HepG2 (cell line): Measurements from ENCODE around the gene EIF4E. TPM values are rescaled to one million over a fixed set of nuclear protein-coding genes. Genes with fewer than 3 reads are reported as not detected.

Experiments used
- AKNA ChIP-seq: sonication (generic); formaldehyde crosslinking; IDR thresholded peaks from 2 replicates; pipeline ENCODE4 v1.4.0; 2020; ENCODE audit warnings: missing genetic modification reagents, borderline replicate concordance
- ATF7 ChIP-seq, 2 experiments: fragments of 450-650 bp in 1 of 2; sonication (generic) in 1 of 2; formaldehyde crosslinking in 1 of 2; IDR thresholded peaks; 2 replicates each; pipeline versions ENCODE4 v1.4.0 to v1.6.1; 2016 to 2020; ENCODE audit warnings: antibody characterized with exemption in 1 of 2, mild to moderate bottlenecking in 1 of 2, missing genetic modification reagents in 1 of 2
- BCL3 ChIP-seq: sonication (generic); formaldehyde crosslinking; IDR thresholded peaks from 2 replicates; pipeline ENCODE4 v1.5.1; 2020; ENCODE audit warnings: mild to moderate bottlenecking, missing genetic modification reagents, moderate library complexity
- ELF1 ChIP-seq: sonication (generic); formaldehyde crosslinking; IDR thresholded peaks from 2 replicates; pipeline ENCODE4 v1.4.0; 2020; ENCODE audit warnings: missing genetic modification reagents
- JARID2 ChIP-seq: sonication (generic); formaldehyde crosslinking; IDR thresholded peaks from 2 replicates; pipeline ENCODE4 v1.8.1; 2023; ENCODE audit warnings: missing genetic modification reagents, inconsistent platforms; ENCODE audit not compliant: insufficient replicate concordance
- KAT8 ChIP-seq: IDR thresholded peaks from 2 replicates; pipeline ENCODE4 v1.6.1; 2016; ENCODE audit warnings: missing genetic modification reagents, missing compliant biosample characterization
- KIAA2018 ChIP-seq: sonication (generic); formaldehyde crosslinking; IDR thresholded peaks from 2 replicates; pipeline ENCODE4 v1.5.0; 2020; ENCODE audit warnings: mild to moderate bottlenecking, missing genetic modification reagents, borderline replicate concordance
- MATR3 ChIP-seq: sonication (generic); formaldehyde crosslinking; IDR thresholded peaks from 2 replicates; pipeline ENCODE4 v1.4.0; 2020; ENCODE audit warnings: missing genetic modification reagents
- MEIS1 ChIP-seq: sonication (generic); formaldehyde crosslinking; IDR thresholded peaks from 2 replicates; pipeline ENCODE4 v1.9.0; 2021; ENCODE audit warnings: mild to moderate bottlenecking, missing genetic modification reagents, moderate library complexity, borderline replicate concordance
- YEATS4 ChIP-seq: sonication (generic); formaldehyde crosslinking; IDR thresholded peaks from 2 replicates; pipeline ENCODE4 v1.4.0; 2020; ENCODE audit warnings: missing genetic modification reagents, borderline replicate concordance
- ZKSCAN5 ChIP-seq: sonication (generic); formaldehyde crosslinking; IDR thresholded peaks from 2 replicates; pipeline ENCODE4 v1.5.1; 2020; ENCODE audit warnings: mild to moderate bottlenecking, missing genetic modification reagents
- ZMYM2 ChIP-seq: sonication (generic); formaldehyde crosslinking; IDR thresholded peaks from 2 replicates; pipeline ENCODE4 v1.8.0; 2022; ENCODE audit warnings: mild to moderate bottlenecking, missing genetic modification reagents
- ZNF207 ChIP-seq: fragments of 450-650 bp; IDR thresholded peaks from 2 replicates; pipeline ENCODE4 v1.6.1; 2016; ENCODE audit warnings: antibody characterized with exemption, borderline replicate concordance
- polyA plus RNA-seq, 8 experiments: library from polyadenylated mRNA; depleted of rRNA in 3 of 8; stranded (reverse) in 7 of 8; unstranded in 1 of 8; fragments of >200 nt; fragmentation: Illumina TruSeq in 4 of 8; extraction: Trizol in 4 of 8; gene quantifications; 2 replicates each; pipeline versions ENCODE4 v1.2.1 to v1.2.3, GENCODE V29; 2011 to 2016; ENCODE audit warnings: low read depth in 4 of 8, missing spikeins in 1 of 8, mixed read lengths in 1 of 8; ENCODE audit not compliant: insufficient read depth in 1 of 8
- total RNA-seq, 5 experiments: library from RNA; depleted of rRNA; stranded (reverse); fragments of >200 nt; fragmentation: Illumina TruSeq; extraction: Trizol; gene quantifications; 2 replicates each; pipeline ENCODE4 v1.2.3, GENCODE V29; 2016; ENCODE audit warnings: low read depth in 1 of 5

EIF4E gene
- total and polyA plus RNA-seq, 2 of the 13 experiments (the other 11 are each of a cell fraction or from before 2014, with no cell fraction given) = 50.8 to 194 TPM

- no peak for TF ChIP-seq KIAA2018
- no peak for TF ChIP-seq MATR3 (CRISPR knock-in tag)
- TF ChIP-seq ELF1 (CRISPR knock-in tag) = no peak
- no peak for TF ChIP-seq ZMYM2 (CRISPR knock-in tag)
- no peak for TF ChIP-seq ZNF207
- TF ChIP-seq MEIS1 (CRISPR knock-in tag) = no peak
- no peak for TF ChIP-seq ZKSCAN5 (CRISPR knock-in tag)
- TF ChIP-seq BCL3 (CRISPR knock-in tag) = no peak
- no peak for TF ChIP-seq YEATS4
- no peak for TF ChIP-seq KAT8 (CRISPR knock-in tag)
- TF ChIP-seq AKNA (CRISPR knock-in tag) = no peak
- no peak for TF ChIP-seq ATF7 (IDR thresholded peaks at IDR 0.05)
- no peak for TF ChIP-seq ATF7 (CRISPR knock-in tag; IDR thresholded peaks at IDR 0.05)
- TF ChIP-seq JARID2 (CRISPR knock-in tag) = no peak
- TF ChIP-seq, all 625 proteins: peak for 0
Observed at GRCh38 chr4:98919996-98920395, 8.9 kb downstream of the EIF4E start (continued).
